Head of caudate nucleus (tissue), 42 donors: ENCODE data around the gene BRAP.
"Not testable (repeated sequence)": the region's sequence is repeated elsewhere in the genome, so short reads cannot be mapped to it uniquely, and the experiment has no call there.

Source experiments
- DNase-seq, 42 donors: peaks; one replicate each; pipeline versions ENCODE4 v3.0.0 to v3.0.0-alpha.2; 2020 to 2021; ENCODE audit warnings: mixed read lengths in 7 of 42
- intact Hi-C: fragments of 100-400 bp; cut with DNase I; formaldehyde crosslinking; loops from one replicate; pipeline ENCODE4 v1.15.0; 2022

BRAP gene

GRCh38 chr12:111685322-111685810, 390 bp downstream of the BRAP start:
- DNase-seq, result peak in 6 of 42 donors; percentile 3 to 41 (median 16)

GRCh38 chr12:111684485-111685198, 1.1 kb downstream of the BRAP start:
- intact Hi-C loops, result loop anchor here (2.0 to 5.0 kb wide), 2 partner anchors 86 to 158 kb away; partner anchors contain the start of genes ATXN2 and MAPKAPK5

More at GRCh38 chr12:111685322-111685810, 390 bp downstream of the BRAP start:
- intact Hi-C loops, result loop anchor here (2.0 to 5.0 kb wide), 2 partner anchors 87 to 157 kb away; partner anchors contain the start of genes ATXN2 and MAPKAPK5

GRCh38 chr12:111677186-111677585, 8.6 kb downstream of the BRAP start:
- intact Hi-C loops, result loop anchor here (10.0 kb wide), 1 partner anchor 272 kb away; the partner anchor contains the start of gene SH2B3
- peak in 22 of 42 donors; percentile 23 to 78 (median 41) for DNase-seq

More at GRCh38 chr12:111684485-111685198, 1.1 kb downstream of the BRAP start:
- not testable (repeated sequence) for DNase-seq

- DNase-seq, result peak in 2 of 42 donors; percentile 27 to 28
- intact Hi-C loops, result loop anchor here (10.0 kb wide), 1 partner anchor 269 kb away; the partner anchor contains the start of gene SH2B3
These were observed 12.3 kb downstream of the BRAP start for GRCh38 chr12:111673503-111673902.

GRCh38 chr12:111672822-111673381, 12.9 kb downstream of the BRAP start:
- intact Hi-C loops, result loop anchor here (10.0 kb wide), 1 partner anchor 268 kb away; the partner anchor contains the start of gene SH2B3
- no peak for DNase-seq

GRCh38 chr12:111664961-111665865, 20.5 kb downstream of the BRAP start:
- peak in 31 of 42 donors; percentile 14 to 75 (median 43) for DNase-seq
- intact Hi-C loops, result no loop called here

- intact Hi-C loops, result no loop called here
- no peak for DNase-seq
These were observed 21.3 kb downstream of the BRAP start for GRCh38 chr12:111664499-111664898.

- intact Hi-C loops, result no loop called here
- DNase-seq, result no peak
These were observed 29.7 kb downstream of the BRAP start for GRCh38 chr12:111656016-111656415.

GRCh38 chr12:111655356-111655755, 30.4 kb downstream of the BRAP start:
- no peak for DNase-seq
- intact Hi-C loops, result no loop called here

- intact Hi-C loops, result no loop called here
- DNase-seq, result peak in 8 of 42 donors; percentile 13 to 63 (median 24)
These were observed 32.2 kb downstream of the BRAP start for GRCh38 chr12:111653596-111653995.

- intact Hi-C loops, DNase-seq: not testable (repeated sequence)
These were observed 33.2 kb downstream of the BRAP start for GRCh38 chr12:111652530-111652929.

GRCh38 chr12:111650912-111651311, 34.8 kb downstream of the BRAP start:
- intact Hi-C loops, result no loop called here

GRCh38 chr12:111645433-111645832, 40.3 kb downstream of the BRAP start:
- intact Hi-C loops, result no loop called here
- no peak for DNase-seq

More at GRCh38 chr12:111650912-111651311, 34.8 kb downstream of the BRAP start:
- no peak for DNase-seq

GRCh38 chr12:111643427-111643826, 42.3 kb downstream of the BRAP start:
- intact Hi-C loops, result no loop called here
- DNase-seq, result peak in 1 of 42 donors; percentile 49

- no peak for DNase-seq
- intact Hi-C loops, result no loop called here
These were observed 42.9 kb downstream of the BRAP start for GRCh38 chr12:111642681-111643426.

GRCh38 chr12:111640506-111640905, 45.2 kb downstream of the BRAP start:
- intact Hi-C loops, result no loop called here

GRCh38 chr12:111638556-111638955, 47.2 kb downstream of the BRAP start:
- DNase-seq, result no peak
- intact Hi-C loops, result no loop called here

More at GRCh38 chr12:111640506-111640905, 45.2 kb downstream of the BRAP start:
- DNase-seq, result no peak
